Right forelimb (tissue), 1 donor: Measurements from ENCODE around the gene PEX3.
"Not testable (repeated sequence)": the region's sequence is repeated elsewhere in the genome, so short reads cannot be mapped to it uniquely, and the experiment has no call there.

Experiments used
- DNase-seq: peaks from one replicate; pipeline ENCODE4 v3.0.0-alpha.2; 2018

PEX3 gene

DNA sequence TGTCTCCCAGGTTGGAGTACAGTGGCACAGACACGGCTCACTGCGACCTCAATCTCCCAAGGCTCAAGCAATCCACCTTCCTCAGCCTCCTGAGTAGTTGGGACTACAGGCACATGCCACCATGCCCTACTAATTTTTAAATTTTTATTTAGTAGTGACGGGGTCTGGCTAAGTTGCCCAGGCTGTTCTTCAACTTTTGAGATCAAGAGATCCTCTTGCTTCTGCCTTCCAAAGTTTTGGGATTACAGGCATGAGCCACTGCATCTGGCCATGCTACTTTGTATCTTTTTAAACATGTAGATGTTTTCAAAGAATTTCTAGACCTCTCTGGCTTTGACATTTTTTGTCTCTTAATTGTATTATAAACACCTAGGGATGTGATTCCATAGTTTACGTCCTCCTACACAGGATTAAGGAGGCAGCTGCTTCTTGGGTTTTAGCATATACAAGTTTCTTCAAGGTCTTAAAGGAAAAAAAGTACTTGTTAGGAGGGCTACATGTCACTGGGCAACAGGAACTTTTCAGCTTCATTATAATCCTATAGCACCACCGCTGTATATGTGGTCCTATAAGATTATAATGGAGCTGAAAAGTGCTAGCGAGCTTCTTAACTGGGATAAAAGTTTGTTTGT is 1.4 kb upstream of the PEX3 start:
- no peak for DNase-seq

DNA sequence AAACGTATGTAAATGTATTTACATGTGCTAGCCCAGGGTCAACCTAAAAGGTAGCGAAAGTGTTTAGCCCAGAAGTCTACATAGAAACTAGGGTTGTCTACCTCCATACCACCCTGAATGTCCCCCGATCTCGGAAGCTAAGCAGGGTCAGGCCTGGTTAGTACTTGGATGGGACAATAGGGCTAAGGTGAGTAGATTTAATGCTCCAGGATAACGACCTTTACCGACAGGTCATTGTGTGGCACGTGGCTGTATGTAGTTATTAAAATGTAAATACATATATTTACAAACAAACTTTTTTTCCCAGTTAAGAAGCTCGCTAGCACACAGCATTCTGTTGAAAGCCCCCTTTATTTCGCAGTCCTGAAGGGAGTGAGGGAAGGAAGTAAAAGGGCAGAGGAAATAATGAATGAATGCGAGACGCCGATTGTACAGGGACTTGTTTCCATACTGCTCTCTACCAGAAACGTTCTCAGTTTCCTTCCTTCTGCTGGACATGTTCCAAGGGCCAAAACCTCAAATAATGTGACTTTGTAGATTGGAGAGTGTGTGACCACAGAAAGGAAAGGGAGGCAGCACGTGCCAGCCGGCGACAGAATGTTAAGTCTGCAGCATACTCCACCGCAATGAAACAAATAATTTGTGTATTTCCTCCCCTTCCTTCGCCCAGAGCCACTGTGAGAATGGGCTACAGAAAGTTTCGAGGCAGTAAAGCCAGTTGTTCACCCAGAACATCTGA is 722 bp upstream of the PEX3 start:
- DNase-seq, result no peak

DNA sequence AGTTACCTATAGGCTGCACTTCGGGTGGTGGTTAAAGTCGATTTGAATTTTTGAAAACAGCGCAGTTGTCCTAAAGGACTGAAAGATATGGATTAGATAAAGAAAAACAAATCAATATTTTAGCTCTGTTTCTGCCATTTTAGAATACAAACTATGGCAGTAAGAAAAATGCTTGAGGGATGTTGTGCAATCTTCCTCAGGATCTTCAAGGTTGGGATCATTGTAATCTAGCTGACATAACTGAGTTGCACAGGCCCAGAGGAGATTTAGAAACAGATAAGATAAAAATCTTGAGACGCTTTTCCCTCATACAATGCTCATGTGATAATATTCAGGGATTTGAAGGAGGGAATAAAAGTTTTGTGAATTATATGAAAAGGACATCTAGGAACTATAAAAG is 926 bp downstream of the PEX3 start:
- no peak for DNase-seq

DNA sequence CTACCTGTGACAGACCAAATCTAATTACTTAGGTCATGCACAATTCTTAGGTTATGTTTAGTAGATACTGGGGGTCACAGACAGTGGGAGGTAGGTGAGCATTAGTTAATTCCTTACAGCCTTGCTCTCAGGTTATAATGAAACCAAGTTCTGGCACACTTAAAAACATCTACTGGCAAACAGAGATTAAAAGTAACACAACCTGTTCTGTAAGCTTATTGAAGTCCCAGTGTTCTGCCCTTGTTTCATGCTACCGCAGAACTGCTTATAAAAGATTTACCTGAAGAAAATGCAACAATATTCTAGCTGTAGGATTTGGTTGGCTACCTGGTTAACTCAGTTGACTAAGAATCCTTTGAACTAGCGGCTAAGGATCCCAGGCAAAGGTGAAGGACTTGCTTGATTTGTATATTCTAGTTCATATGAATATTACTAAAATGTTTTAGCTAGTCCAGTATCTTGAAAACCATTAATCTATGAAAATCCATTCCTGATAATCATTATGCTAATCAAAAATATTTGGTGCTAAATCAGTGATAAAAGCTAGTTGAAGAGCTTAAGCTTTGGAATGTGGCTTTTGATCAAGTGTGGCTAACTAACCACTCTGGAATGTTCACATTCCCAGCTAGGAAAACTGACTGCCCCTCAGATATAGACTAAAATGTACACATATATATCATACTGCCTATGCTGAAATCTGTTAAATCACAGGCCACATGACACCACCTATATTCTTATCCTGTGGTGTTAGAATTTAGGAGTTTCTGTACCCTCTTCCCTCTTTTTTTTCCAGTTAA is 7.2 kb downstream of the PEX3 start:
- no peak for DNase-seq

DNA sequence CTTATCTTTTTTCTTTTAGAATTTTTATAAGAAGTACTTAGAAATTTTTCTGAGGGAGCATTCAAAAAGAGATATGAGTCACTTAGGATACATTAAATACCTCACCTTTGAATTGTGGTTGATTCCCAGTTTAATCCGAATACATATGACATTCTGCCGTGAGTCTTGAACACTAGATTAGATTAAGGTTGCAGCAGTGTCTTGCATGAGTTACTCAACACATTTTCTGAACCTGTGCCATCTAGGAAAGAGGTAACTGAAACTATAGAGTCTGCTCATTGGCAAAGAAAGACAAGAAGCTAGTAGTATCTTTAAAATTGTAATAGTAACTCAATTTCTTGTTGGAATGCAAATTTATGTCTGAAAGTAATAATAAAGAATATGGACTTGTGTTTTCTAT is 14.9 kb downstream of the PEX3 start:
- no peak for DNase-seq

DNA sequence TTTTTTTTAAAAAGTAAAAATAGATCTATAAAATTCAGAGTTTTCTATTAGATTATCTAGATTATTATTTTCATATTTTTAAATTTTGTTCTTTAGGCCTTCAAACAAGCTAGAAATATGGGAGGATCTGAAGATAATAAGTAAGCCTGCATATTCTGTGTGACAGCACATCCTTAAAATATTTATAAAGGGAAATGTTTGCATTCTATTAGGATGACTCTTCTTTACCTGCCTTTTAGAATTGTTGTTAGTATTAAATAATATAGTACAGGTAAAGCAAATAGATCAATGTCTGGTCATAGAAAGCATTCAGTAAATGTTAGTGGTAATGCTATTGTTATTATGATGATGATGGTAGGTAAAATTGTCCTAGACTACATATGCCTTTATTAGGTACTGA is 17.4 kb downstream of the PEX3 start:
- DNase-seq, result no peak

DNA sequence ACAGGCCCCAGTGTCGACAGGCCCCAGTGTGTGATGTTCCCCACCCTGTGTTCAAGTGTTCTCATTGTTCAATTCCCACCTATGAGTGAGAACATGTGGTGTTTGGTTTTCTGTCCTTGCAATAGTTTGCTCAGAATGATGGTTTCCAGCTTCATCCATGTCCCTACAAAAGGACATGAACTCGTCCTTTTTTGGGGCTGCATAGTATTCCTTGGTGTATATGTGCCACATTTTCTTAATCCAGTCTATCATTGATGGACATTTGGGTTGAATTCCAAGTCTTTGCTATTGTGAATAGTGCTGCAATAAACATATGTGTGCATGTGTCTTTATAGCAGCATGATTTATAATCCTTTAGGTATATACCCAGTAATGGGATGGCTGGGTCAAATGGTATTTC is 18.2 kb downstream of the PEX3 start:
- DNase-seq, result not testable (repeated sequence)

DNA sequence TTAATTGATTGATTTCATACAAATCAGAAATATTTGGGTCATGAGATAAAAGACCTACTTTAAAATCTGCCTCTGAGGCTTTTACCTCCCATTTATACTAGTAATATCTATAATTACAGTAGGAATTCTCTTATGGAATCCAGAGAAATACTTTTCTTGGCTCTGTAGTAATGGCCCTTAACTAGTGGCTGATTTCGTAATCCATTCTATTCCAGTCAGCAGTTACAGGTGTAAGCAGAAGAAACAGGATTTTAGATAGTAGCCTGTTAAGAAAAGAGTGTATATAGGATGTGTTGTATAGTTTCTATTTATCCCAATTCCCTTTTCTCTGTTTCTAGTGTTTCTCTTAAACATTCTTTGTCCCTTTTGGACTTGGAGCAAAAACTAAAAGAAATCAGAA is 21.2 kb downstream of the PEX3 start:
- no peak for DNase-seq

DNA sequence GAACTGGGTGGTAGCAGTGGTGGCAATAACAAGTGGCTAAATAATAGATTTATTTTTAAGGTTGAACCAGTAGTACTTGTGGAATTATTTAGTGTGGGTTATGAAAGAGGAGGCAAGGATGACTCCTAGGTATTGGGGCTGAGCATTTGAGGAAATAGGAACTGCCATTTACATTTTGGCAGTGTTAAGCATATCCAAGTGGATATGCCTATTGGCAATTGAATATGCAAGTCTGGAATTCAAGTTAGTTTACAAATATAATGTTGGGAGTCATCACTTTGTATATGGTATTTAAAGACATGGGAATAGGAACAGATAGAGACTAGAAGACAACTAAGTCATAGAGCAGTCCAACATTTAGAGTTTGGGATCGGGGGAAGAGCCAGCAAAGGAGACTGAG is 25.9 kb downstream of the PEX3 start:
- no peak for DNase-seq

DNA sequence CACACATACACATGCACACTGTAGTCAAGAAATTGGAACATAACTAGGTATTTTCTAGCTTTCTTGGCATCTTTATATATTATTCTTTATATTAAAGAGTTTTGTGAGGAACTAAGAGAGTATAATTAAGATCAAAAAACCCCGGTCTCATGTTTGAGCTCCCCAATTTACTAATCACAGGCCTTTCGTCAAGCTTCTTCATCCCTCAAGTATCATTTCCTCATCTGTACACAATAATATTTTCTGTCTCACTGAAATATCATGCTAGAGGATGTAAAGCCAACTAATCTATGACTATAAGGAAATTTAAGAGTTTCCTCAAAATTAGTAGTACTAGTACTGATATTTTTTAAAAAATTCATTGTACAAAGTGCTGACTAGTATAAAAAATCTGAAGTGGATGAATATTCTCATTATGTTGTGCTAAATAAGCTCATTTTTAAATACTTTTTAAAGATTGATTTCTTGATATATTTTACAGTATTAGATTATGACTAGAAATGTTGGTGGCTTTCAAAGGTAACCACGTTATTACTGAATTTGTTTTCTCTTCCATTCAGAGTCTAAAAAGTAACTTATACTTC is 28.0 kb downstream of the PEX3 start:
- no peak for DNase-seq

DNA sequence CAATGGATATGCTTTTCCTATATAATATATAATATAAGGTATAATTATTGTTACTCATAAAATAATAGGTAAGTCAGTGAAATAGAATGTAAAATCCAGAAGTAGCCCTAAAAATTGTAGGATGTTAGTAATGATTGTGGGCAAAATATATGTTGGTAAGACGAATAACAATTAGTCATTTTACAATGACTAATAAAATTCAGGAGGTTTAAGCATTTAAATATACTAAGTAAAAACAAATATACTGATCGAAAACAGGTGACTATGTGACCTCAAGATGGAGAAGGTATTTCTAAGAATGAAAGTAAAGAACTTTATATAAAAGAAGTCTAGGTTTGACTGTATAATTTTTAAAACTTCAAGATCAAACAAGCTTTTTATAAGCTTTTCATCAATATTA is 32.0 kb downstream of the PEX3 start:
- no peak for DNase-seq

DNA sequence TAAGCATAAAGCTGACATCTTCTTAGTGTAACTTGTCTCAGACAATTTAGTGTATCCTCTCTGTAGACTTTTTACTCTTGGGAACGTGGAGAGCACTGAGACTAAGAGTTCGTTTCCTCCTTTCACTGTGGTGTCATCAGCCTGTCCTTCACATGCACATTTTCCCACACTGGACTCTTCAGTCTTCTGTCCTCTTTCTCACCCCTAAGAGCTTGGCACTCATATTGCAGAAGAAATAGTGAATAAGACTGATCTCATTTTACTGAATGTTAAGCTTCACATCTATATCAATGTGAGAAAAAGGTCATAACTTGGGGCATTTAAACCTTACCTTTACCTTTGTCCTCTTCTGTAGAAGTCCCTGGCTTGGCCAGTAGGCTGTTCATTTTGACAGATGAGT is 35.4 kb downstream of the PEX3 start:
- no peak for DNase-seq

DNA sequence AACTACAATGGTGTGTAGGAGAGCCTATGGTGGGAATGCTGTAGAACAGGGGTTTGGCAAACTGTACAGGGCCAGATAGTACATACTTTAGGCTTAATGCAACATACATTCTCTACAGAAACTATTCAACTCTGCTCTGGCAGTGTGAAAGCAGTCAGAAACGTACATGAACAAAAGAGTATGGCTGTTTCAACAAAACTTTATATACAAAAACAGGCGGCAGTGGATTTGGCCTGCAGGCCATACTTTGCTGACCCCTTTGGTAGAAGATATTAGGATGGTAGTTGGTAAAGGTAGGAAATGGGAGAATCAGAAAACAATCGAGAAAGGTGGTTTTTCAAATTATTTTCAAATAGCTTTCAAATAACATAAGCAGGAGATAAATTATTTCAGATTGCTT is 36.1 kb downstream of the PEX3 start:
- DNase-seq, result no peak

DNA sequence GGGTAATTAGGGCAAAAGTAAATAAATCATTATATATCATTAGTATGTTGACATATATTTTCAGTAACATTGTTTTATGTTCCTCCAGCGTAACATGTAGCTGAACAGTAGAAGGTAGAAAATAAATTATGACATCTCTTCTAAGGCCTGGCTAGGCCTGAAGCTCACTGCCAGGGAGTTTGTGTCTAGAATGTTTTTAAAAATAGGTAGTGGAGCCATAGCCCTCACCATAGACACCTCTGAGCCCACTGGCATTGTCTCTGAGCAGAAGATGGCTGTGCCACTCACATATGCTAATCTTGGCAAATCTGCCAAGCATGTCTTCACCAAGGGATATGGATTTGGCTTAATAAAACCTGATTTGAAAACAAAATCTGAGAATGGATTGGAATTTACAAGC is 39.6 kb downstream of the PEX3 start:
- no peak for DNase-seq

DNA sequence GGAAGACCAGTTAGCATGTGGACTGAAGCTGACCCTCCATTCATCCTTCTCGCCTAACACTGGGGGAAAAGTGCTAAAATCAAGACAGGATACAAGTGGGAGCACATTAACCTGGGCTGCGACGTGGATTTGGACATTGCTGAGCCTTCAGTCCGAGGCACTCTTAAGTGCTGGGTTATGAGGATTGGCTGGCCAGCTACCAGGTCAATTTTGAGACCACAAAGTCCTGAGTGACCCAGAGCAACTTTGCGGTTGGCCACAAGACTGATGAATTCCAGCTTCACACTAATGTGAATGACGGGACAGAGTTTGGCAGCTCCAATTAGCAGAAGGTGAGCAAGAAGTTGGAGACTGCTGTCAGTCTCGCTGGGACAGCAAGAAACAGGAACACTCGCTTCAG is 40.2 kb downstream of the PEX3 start:
- DNase-seq, result no peak

DNA sequence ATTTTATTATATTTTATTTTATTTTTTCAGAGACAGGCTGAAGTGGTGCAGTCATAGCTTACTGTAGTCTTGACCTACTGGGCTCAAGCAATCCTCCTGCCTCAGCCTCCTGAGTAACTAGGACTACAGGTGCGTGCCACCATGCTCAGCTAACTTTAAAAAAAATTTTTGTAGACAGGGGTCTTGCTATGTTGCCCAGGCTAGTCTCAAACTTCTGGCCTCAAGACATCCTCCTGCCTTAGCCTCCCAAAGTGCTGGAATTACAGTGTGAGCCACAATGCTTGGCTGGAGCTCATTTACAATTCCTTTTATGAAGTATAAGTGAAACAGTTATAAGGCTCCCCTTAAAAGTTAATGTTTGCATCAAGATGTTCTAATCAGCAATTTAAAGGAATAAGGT is 46.4 kb downstream of the PEX3 start:
- no peak for DNase-seq

DNA sequence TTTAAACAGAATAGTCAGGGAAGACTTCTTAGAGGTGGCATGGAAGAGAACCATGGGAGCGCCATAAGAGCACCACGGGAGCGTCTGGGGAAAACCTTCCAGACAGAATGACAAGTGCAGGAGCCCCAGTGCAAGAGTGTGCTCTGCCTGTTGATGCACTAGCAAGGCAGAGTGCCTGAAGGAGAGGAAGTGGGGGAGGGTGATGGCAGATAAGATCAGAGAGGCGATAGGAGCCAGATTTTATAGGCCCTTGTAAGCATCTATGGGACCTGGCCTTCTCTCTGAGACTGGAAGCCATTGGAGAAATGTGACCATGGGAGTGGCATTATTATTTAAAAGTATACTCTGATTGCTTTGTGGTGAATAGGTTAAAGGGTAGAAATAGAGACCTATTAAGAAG is 47.8 kb downstream of the PEX3 start:
- DNase-seq, result no peak

DNA sequence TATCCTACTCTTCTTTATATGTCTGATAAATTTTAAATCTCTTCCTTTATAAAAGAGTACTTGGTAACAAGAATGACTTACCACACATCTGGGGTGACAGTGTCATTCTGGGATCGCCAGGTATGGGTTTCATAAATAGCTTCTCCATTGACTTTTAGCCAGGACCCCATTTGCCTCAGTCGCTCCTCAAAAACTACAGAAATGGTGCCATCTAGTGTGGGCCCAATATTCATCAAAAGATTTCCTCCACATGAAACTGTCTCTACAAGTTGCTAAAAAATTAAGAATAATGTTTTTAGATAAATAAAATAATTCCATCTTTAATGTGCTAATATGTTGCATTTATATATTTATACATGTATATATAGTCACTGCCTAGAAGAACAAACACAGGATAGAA is 51.2 kb downstream of the PEX3 start:
- DNase-seq, result no peak

DNA sequence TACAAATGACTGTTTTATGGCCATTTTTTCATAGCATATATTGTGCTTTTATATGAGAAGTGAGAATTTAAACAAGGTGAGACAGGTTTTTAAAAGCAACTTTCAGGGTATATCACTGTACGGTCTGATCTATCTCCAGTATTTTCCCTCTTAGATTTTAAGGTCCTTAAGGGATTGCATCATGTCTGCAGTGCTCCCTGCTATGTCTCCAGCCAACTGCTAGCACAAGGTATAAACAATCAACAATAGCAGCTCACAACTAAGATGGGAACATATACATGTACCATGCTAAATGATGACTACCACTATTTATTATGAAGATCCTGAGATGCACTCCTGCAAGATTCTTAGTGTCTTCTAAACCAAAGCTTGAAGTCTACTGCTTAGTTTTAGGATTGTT is 53.8 kb downstream of the PEX3 start:
- no peak for DNase-seq

DNA sequence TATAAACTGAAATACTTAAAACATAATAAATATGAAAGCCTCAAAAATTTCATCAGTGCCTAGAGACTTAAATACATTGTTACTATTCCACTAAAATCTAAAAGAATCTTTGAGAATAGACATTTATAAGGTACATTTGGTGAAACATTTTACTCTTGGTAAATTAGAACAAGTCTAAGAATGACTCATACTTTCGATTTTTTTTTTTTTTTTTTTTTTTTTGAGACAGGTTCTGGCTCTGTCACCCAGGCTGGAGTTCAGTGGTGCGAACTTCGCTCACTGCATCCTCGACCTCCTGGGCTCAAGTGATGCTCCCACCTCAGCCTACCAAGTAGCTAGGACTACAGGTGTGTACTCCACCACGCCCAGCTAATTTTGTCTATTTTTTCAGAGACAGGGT is 54.5 kb downstream of the PEX3 start:
- DNase-seq, result no peak

DNA sequence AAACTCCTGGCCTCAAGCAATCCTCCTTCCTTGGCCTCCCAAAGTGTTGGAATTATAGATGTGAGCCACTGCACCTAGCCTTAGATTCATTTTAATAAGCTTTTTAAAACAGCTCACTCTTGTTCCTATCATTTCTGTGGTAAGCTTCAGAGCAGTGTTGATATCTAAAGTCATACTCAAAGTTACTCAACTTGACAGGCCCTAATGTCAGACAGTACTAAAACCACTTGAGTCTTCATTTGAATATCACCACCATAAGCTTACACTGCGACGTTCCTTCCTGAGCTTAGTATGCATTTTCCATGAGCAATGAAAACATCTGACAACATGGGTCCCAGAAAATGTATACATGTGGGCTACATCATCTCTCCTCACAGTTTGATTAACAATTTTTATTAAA is 54.9 kb downstream of the PEX3 start:
- DNase-seq, result no peak

DNA sequence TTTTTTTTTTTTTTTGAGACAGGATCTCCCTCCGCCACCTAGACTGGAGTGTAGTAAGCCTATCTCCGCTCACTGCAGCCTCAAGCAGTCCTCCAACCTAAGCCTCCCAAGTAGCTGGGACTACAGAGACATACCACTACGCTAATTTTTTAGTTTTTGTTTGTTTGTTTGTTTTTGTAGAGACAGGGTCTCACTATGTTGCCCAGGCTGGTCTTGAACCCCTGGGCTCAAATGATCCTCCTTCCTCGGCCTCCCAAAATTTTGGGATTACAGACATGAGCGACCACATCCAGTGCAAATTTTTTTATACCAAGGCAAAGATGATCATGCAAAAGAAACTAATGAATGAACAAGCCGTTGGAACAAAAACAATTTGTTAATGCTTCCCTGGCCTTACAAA is 55.6 kb downstream of the PEX3 start:
- DNase-seq, result no peak

DNA sequence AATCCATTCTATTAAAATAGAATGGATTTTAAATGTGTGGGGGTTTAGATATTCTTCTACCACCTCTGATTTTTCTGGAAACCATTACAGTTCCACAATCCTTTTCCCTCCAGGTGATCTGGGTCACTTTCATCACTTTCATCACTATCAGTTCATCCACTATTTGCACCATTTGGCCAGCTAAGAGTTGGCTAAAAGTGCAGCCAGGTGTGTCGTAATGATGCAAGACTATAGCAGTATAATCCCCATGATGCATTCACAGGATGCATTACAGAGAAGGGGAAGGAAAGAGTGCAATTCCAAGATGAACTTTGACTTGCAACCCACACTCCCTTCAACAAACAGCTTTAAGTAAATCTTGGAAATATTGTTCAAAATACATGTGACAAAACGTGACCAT is 56.0 kb downstream of the PEX3 start:
- no peak for DNase-seq
